Tibial artery (tissue), 4 donors: ENCODE measurements around the gene FYB1.
"Not testable (repeated sequence)": the region's sequence is repeated elsewhere in the genome, so short reads cannot be mapped to it uniquely, and the experiment has no call there.

Source experiments
- DNase-seq, 2 donors: peaks; one replicate each; pipeline ENCODE4 v3.0.0-alpha.2; 2019
- H3K27ac ChIP-seq, 2 donors: fragments of 200-600 bp; sonication (generic) in 1 of 2; 1 replicate in 1 of 2; 2 replicates in 1 of 2; pipeline ENCODE4 v1.5.1; 2018 to 2019; ENCODE audit warnings: mild to moderate bottlenecking in 1 of 2
- H3K27me3 ChIP-seq, 2 donors: fragments of 200-600 bp; sonication (generic) in 1 of 2; one replicate each; pipeline versions ENCODE4 v1.5.1 to v1.6.0; 2016 to 2019
- H3K36me3 ChIP-seq, 3 donors: fragments of 200-600 bp; sonication (generic) in 2 of 3; one replicate each; pipeline ENCODE4 v1.5.1; 2016 to 2019; ENCODE audit warnings: mild to moderate bottlenecking in 2 of 3
- H3K4me1 ChIP-seq, 4 donors: fragments of 200-600 bp; sonication (generic) in 2 of 4; 1 replicate in 3 of 4; 2 replicates in 1 of 4; pipeline ENCODE4 v1.5.1; 2016 to 2019
- H3K4me3 ChIP-seq, 2 donors: fragments of 200-600 bp; sonication (generic) in 1 of 2; 1 replicate in 1 of 2; 2 replicates in 1 of 2; pipeline ENCODE4 v1.5.1; 2018 to 2019; ENCODE audit warnings: mild to moderate bottlenecking in 2 of 2
- H3K9me3 ChIP-seq, 3 donors: fragments of 200-600 bp; sonication (generic) in 1 of 3; one replicate each; pipeline ENCODE4 v1.5.1; 2016 to 2019
- intact Hi-C: fragments of 100-400 bp; cut with DNase I; formaldehyde crosslinking; loops from one replicate; pipeline ENCODE4 v1.15.0; 2023; ENCODE audit warnings: low total_unique reads
- TF ChIP-seq, protein P1 (sequence below), 2 experiments: fragments of 200-600 bp in 1 of 2; fragments of 450-650 bp in 1 of 2; IDR thresholded peaks; one replicate each; pipeline ENCODE4 v1.5.1; 2017 to 2019; ENCODE audit warnings: antibody characterized with exemption in 2 of 2, mild to moderate bottlenecking in 1 of 2, moderate library complexity in 1 of 2

The FYB1 gene

DNA sequence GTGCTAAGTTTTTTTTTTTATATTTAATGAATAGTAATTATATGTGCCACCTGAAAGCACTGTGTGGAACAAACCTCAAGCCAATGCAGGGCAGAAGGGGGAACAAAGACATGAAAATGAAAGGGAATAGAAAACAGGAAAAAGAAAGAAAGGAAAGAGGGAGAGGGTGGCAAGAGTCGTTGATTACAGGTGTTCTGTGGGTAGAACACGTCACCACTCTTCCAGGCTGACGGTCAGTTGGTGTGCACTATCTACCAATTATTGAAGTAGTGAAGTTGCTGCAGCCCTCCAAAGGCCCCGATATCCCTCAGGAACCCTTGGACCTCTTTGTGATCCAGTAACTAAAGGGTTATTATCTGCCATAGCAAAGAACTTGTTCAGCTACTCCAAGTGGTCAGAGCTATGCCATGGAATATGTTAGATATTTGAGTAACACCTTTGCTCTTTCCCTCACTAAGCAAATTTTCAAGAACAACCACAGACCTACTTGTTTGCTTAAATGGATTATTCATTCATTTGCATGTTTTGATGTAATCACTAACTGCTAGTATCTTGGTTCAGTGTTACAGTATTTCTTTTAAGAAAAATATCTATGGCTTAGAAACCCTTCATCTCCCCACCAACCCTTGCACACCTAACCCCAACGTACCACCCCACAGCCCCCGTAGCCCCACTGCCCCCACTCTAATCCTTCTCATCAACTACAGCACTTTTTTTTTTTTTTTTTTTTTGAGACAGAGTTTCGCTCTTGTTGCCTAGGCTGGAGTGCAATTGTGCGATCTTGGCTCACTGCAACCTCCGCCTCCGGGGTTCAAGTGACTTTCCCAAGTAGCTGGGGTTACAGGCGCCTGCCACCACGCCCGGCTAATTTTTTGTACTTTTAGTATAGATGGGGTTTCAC lies 31.3 kb downstream of the FYB1 start:
- Histone ChIP-seq H3K27ac (no peak overlapping the region), H3K9me3 (no peaks in the 10 kb centered on the region), H3K4me1 (no peaks in the 10 kb centered on the region), H3K4me3 (no peak overlapping the region), H3K36me3 (no peaks in the 10 kb centered on the region), H3K27me3 (no peaks in the 10 kb centered on the region)
- TF ChIP-seq, protein P1, sequence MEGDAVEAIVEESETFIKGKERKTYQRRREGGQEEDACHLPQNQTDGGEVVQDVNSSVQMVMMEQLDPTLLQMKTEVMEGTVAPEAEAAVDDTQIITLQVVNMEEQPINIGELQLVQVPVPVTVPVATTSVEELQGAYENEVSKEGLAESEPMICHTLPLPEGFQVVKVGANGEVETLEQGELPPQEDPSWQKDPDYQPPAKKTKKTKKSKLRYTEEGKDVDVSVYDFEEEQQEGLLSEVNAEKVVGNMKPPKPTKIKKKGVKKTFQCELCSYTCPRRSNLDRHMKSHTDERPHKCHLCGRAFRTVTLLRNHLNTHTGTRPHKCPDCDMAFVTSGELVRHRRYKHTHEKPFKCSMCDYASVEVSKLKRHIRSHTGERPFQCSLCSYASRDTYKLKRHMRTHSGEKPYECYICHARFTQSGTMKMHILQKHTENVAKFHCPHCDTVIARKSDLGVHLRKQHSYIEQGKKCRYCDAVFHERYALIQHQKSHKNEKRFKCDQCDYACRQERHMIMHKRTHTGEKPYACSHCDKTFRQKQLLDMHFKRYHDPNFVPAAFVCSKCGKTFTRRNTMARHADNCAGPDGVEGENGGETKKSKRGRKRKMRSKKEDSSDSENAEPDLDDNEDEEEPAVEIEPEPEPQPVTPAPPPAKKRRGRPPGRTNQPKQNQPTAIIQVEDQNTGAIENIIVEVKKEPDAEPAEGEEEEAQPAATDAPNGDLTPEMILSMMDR (IDR thresholded peaks at IDR 0.05): no peak
- intact Hi-C loops: no loop called here
- DNase-seq: no peak

DNA sequence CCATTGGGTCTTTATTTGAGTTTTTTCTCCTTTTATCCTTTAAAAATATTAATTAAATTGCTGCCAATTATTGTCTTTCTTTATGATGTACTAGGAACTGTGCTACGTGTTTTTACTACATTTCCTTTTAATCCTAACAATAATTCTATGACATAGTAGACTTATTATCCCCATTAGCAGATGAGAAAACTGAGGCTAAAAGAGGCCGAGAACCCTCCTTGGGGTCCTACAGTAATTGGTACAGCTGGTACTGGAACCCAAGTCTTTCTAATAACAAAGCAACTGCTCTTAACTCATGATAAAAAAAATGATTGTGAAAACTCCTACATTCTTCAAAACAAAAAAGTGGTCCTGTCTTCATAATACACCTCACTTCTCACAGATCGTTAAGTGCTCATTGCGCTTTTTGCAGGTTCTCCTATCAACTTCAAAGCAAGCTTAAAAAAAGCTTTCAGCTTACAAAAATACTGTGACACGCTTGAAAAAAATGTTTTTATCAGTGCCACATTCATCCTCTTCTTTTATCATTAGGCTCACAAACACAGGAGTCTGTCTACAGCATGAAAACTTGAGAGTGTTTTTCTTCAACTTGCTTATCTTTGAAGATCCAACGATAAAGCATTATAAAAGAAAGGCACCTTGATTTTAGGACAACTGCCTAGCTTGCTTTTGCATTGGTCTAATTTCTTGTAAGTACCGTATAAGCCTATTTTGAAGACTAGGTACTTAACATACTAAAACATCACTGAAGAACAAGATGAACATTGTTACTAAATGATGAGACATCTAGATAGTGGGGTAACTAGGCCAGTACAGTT lies 32.4 kb downstream of the FYB1 start:
- intact Hi-C loops: no loop called here

DNA sequence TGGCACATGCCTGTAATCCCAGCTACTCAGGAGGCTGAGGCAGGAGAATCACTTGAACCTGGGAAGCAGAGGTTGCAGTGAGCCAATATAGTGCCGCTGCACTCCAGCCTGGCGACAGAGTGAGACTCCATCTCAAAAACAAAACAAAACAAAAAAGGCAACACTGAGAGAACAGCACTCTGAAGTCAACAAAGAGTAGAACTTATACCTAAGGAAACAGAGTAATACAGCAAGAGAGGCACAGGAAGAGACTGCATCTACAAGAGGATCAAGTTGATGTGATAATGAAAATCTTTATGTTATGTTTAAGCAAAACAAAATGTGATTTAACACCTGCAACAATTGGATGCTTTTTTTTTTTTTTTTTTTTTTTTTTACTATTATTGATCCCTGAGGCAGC lies 33.1 kb downstream of the FYB1 start:
- Histone ChIP-seq H3K9me3 (no peaks in the 10 kb centered on the region), H3K4me1 (no peaks in the 10 kb centered on the region), H3K27ac (no peak overlapping the region), H3K4me3 (no peak overlapping the region), H3K27me3 (no peaks in the 10 kb centered on the region), H3K36me3 (no peaks in the 10 kb centered on the region)
- TF ChIP-seq, protein P1 (IDR thresholded peaks at IDR 0.05): no peak
- intact Hi-C loops: no loop called here
- no peak for DNase-seq

More for the DNA sequence above, 32.4 kb downstream of the FYB1 start:
- H3K27ac ChIP-seq: no peak overlapping the region
- DNase-seq: no peak
- H3K4me3 ChIP-seq: no peak overlapping the region
- no peaks in the 10 kb centered on the region for H3K9me3 ChIP-seq
- no peaks in the 10 kb centered on the region for H3K4me1 ChIP-seq
- no peaks in the 10 kb centered on the region for H3K36me3 ChIP-seq
- TF ChIP-seq, protein P1 (IDR thresholded peaks at IDR 0.05): no peak
- no peaks in the 10 kb centered on the region for H3K27me3 ChIP-seq

DNA sequence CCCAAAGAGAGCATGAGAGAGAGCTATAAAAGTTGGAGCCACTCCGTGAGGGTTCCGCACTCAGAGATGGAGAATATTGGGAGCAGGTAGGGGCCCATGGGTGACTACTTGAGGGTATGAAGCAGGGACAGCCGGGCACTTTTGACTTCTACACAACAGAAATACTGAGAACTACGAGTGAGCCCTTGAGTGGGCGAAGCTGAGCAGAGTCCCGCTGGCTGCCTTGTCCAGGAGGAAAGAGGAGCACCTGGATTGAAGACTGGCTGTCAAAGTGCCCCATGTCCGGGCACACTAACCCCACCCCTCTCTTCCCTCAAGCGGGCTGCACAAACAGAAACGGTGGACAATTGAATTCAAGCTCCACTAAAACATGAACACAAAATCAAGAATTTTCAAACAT lies 33.6 kb downstream of the FYB1 start:
- TF ChIP-seq, protein P1 (IDR thresholded peaks at IDR 0.05): no peak
- Histone ChIP-seq H3K27me3 (no peaks in the 10 kb centered on the region), H3K27ac (no peak overlapping the region)

DNA sequence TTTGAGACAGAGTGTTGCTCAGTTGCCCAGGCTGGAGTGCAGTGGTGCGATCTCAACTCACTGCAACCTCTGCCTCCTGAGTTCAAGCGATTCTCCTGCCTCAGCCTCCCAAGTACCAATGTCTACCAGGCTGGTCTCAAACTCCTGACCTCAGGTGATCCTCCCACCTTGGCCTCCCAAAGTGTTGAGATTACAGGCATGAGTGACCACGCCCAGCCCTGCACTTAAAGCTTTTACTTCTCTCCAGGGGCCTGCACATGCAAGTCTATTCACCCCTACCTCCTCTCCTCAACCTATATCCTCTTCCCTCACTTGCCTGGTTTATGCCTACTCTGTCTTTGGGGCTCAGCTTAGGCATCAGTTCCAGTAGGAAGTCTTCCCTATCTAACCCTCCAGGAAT lies 39.8 kb downstream of the FYB1 start:
- H3K27ac ChIP-seq, H3K9me3 ChIP-seq, H3K27me3 ChIP-seq, intact Hi-C loops, H3K4me1 ChIP-seq, H3K36me3 ChIP-seq, H3K4me3 ChIP-seq, DNase-seq: not testable (repeated sequence)

More for the DNA sequence above, 33.6 kb downstream of the FYB1 start:
- H3K4me1 ChIP-seq: no peaks in the 10 kb centered on the region
- H3K36me3 ChIP-seq: no peaks in the 10 kb centered on the region
- no peaks in the 10 kb centered on the region for H3K9me3 ChIP-seq
- H3K4me3 ChIP-seq: no peak overlapping the region
- intact Hi-C loops: no loop called here
- DNase-seq: no peak

DNA sequence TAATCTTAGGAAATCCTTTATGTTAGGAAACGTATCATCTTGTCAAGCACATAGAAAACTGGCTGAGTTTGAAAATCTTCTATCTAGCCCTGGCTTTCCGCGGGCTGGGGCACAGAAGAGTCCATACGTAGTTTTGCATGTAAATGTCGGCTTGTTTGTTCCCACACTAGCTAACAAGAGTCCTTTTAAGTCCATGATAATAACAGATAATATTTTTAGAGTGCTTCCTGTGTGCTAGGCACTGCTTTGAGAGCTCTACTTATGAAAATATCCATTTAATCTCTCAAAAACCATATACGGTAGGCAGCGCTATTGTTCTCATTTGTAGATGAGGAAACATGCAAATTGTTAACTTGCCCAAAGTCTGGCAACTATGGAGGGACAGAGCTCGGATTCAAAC lies 40.5 kb downstream of the FYB1 start:
- Histone ChIP-seq H3K9me3 (no peaks in the 10 kb centered on the region), H3K27ac (no peak overlapping the region), H3K4me3 (no peak overlapping the region), H3K36me3 (no peaks in the 10 kb centered on the region), H3K4me1 (no peaks in the 10 kb centered on the region), H3K27me3 (no peaks in the 10 kb centered on the region)
- TF ChIP-seq, protein P1 (IDR thresholded peaks at IDR 0.05): no peak
- intact Hi-C loops: no loop called here
- DNase-seq: no peak
